HEK293 (cell line): ENCODE results near the gene SPATA16.

Experiments used
- CTCF ChIA-PET: fragments of 350-600 bp; formaldehyde crosslinking; extraction: SDS; loops from one replicate; lab custom pipeline; 2021; ENCODE audit warnings: antibody characterized with exemption; lab: Yijun Ruan, JAX
- POLR2A ChIA-PET: fragments of 300-600 bp; formaldehyde crosslinking; extraction: SDS; loops from one replicate; lab custom pipeline; 2020; ENCODE audit warnings: antibody characterized with exemption, inconsistent platforms; lab: Yijun Ruan, JAX
- H3K27ac ChIP-seq: fragments of 200-500 bp; sonication (Bioruptor generic); 2 replicates; pipeline ENCODE4 v1.5.1; 2014; ENCODE audit warnings: low read depth, low read length, control low read depth, inconsistent platforms; ENCODE audit errors: extremely low read depth
- H3K36me3 ChIP-seq, 2 experiments: fragments of 200-500 bp in 1 of 2; sonication (Bioruptor generic) in 1 of 2; 1 replicate in 1 of 2; 2 replicates in 1 of 2; pipeline ENCODE4 v1.5.1; 2014 to 2017; ENCODE audit warnings: inconsistent platforms in 2 of 2, low read length in 2 of 2; ENCODE audit not compliant: control insufficient read depth in 2 of 2, insufficient read depth in 1 of 2
- H3K4me1 ChIP-seq: fragments of 200-500 bp; sonication (Bioruptor generic); 2 replicates; pipeline ENCODE4 v1.5.1; 2014; ENCODE audit warnings: mild to moderate bottlenecking, low read length, inconsistent platforms; ENCODE audit not compliant: control insufficient read depth, insufficient read depth
- H3K4me3 ChIP-seq: 2 replicates; pipeline ENCODE4 v1.5.1; 2011; ENCODE audit warnings: low read depth, mild to moderate bottlenecking, control low read depth, low read length, moderate library complexity
- H3K9me3 ChIP-seq: fragments of 200-500 bp; sonication (Bioruptor generic); 2 replicates; pipeline ENCODE4 v1.5.1; 2014; ENCODE audit warnings: low read depth, low read length, inconsistent platforms; ENCODE audit not compliant: control insufficient read depth, insufficient read depth
- MYNN ChIP-seq: fragments of 450-650 bp; formaldehyde crosslinking; IDR thresholded peaks from 2 replicates; pipeline ENCODE4 v1.5.1; 2016; ENCODE audit warnings: missing biosample characterization, missing genetic modification characterization, borderline replicate concordance
- PRDM10 ChIP-seq: fragments of 450-650 bp; formaldehyde crosslinking; IDR thresholded peaks from 2 replicates; pipeline ENCODE4 v1.5.1; 2016; ENCODE audit warnings: missing biosample characterization, missing genetic modification characterization
- ZBTB48 ChIP-seq: fragments of 450-650 bp; formaldehyde crosslinking; IDR thresholded peaks from 2 replicates; pipeline ENCODE4 v1.5.1; 2016; ENCODE audit warnings: missing biosample characterization, missing genetic modification characterization
- ZBTB6 ChIP-seq: fragments of 450-650 bp; formaldehyde crosslinking; IDR thresholded peaks from 2 replicates; pipeline ENCODE4 v1.5.1; 2017; ENCODE audit warnings: missing biosample characterization, missing genetic modification characterization
- ZFP69B ChIP-seq: fragments of 450-650 bp; formaldehyde crosslinking; IDR thresholded peaks from 2 replicates; pipeline ENCODE4 v1.5.1; 2016; ENCODE audit warnings: missing biosample characterization, missing genetic modification characterization
- ZNF114 ChIP-seq: fragments of 450-650 bp; formaldehyde crosslinking; IDR thresholded peaks from 2 replicates; pipeline ENCODE4 v1.5.0; 2017; ENCODE audit warnings: missing biosample characterization, missing genetic modification characterization
- ZNF138 ChIP-seq: fragments of 450-650 bp; formaldehyde crosslinking; IDR thresholded peaks from 2 replicates; pipeline ENCODE4 v1.5.1; 2016; ENCODE audit warnings: missing biosample characterization, missing genetic modification characterization, borderline replicate concordance
- ZNF157 ChIP-seq: fragments of 450-650 bp; formaldehyde crosslinking; IDR thresholded peaks from 2 replicates; pipeline ENCODE4 v1.5.1; 2016; ENCODE audit warnings: missing biosample characterization, missing genetic modification characterization
- ZNF175 ChIP-seq: fragments of 450-650 bp; formaldehyde crosslinking; IDR thresholded peaks from 2 replicates; pipeline ENCODE4 v1.5.1; 2016; ENCODE audit warnings: missing biosample characterization, missing genetic modification characterization
- ZNF362 ChIP-seq: fragments of 450-650 bp; formaldehyde crosslinking; IDR thresholded peaks from 2 replicates; pipeline ENCODE4 v1.5.1; 2016; ENCODE audit warnings: missing biosample characterization, missing genetic modification characterization
- ZNF518A ChIP-seq: fragments of 450-650 bp; formaldehyde crosslinking; conservative IDR thresholded peaks from 2 replicates; pipeline ENCODE4 v1.5.1; 2016; ENCODE audit warnings: low read depth, missing biosample characterization, missing genetic modification characterization
- ZNF529 ChIP-seq: fragments of 450-650 bp; formaldehyde crosslinking; IDR thresholded peaks from 2 replicates; pipeline ENCODE4 v1.5.1; 2017; ENCODE audit warnings: missing genetic modification characterization, missing biosample characterization; ENCODE audit not compliant: insufficient replicate concordance
- ZNF639 ChIP-seq: fragments of 450-650 bp; formaldehyde crosslinking; IDR thresholded peaks from 2 replicates; pipeline ENCODE4 v1.5.1; 2016; ENCODE audit warnings: missing biosample characterization, missing genetic modification characterization
- ZNF654 ChIP-seq: fragments of 450-650 bp; formaldehyde crosslinking; IDR thresholded peaks from 2 replicates; pipeline ENCODE4 v1.5.1; 2016; ENCODE audit warnings: low read depth, missing biosample characterization, missing genetic modification characterization
- ZNF660 ChIP-seq: fragments of 450-650 bp; IDR thresholded peaks from 2 replicates; pipeline ENCODE4 v1.5.1; 2018; ENCODE audit warnings: missing biosample characterization, mild to moderate bottlenecking, missing genetic modification characterization
- ZNF777 ChIP-seq: fragments of 450-650 bp; formaldehyde crosslinking; IDR thresholded peaks from 2 replicates; pipeline ENCODE4 v1.5.1; 2017; ENCODE audit warnings: missing biosample characterization, missing genetic modification characterization, borderline replicate concordance
- ZSCAN5A ChIP-seq: fragments of 450-650 bp; formaldehyde crosslinking; IDR thresholded peaks from 2 replicates; pipeline ENCODE4 v1.5.1; 2016; ENCODE audit warnings: missing biosample characterization, missing genetic modification characterization
- ZXDB ChIP-seq: fragments of 450-650 bp; formaldehyde crosslinking; IDR thresholded peaks from 2 replicates; pipeline ENCODE4 v1.5.1; 2016; ENCODE audit warnings: missing biosample characterization, missing genetic modification characterization

SPATA16 gene

GRCh38 chr3:173004681-173005080 lies 136.4 kb downstream of the SPATA16 start:
- ChIA-PET CTCF (no interaction called here), POLR2A (no interaction called here)
- no peak overlapping the region for H3K27ac ChIP-seq

GRCh38 chr3:173003956-173004355 lies 137.1 kb downstream of the SPATA16 start:
- H3K9me3 ChIP-seq, result no peaks in the 10 kb centered on the region
- CTCF ChIA-PET, result no interaction called here
- POLR2A ChIA-PET, result no interaction called here
- no peak overlapping the region for H3K27ac ChIP-seq
- H3K4me3 ChIP-seq, result no peak overlapping the region
- H3K4me1 ChIP-seq, result no peaks in the 10 kb centered on the region
- H3K36me3 ChIP-seq, result no peaks in the 10 kb centered on the region
- TF ChIP-seq ZNF639 (tag by site-specific recombination), result no peak
- no peak for TF ChIP-seq ZNF362 (tag by site-specific recombination)
- no peak for TF ChIP-seq ZFP69B (tag by site-specific recombination)
- TF ChIP-seq ZNF175 (tag by site-specific recombination), result no peak
- no peak for TF ChIP-seq ZSCAN5A (tag by site-specific recombination)
- no peak for TF ChIP-seq ZXDB (tag by site-specific recombination)
- no peak for TF ChIP-seq ZNF654
- TF ChIP-seq PRDM10 (tag by site-specific recombination), result no peak
- no peak for TF ChIP-seq ZNF157
- no peak for TF ChIP-seq ZNF138 (tag by site-specific recombination)

More at GRCh38 chr3:173004681-173005080, 136.4 kb downstream of the SPATA16 start:
- Histone ChIP-seq H3K36me3 (no peaks in the 10 kb centered on the region), H3K4me3 (no peak overlapping the region), H3K4me1 (no peaks in the 10 kb centered on the region), H3K9me3 (no peaks in the 10 kb centered on the region)
- no peak for TF ChIP-seq ZNF529 (tag by site-specific recombination)
- no peak for TF ChIP-seq ZBTB48
- TF ChIP-seq ZNF660 (tag by site-specific recombination), result no peak
- TF ChIP-seq ZNF777 (tag by site-specific recombination), result no peak
- no peak for TF ChIP-seq MYNN (tag by site-specific recombination)
- TF ChIP-seq ZNF114 (tag by site-specific recombination), result no peak
- TF ChIP-seq ZBTB6, result no peak
- TF ChIP-seq ZNF518A (tag by site-specific recombination), result no peak
